ENCODE measurements around the gene FGR. TPM values are rescaled to one million over a fixed set of nuclear protein-coding genes. Genes with fewer than 3 reads are reported as not detected.

FGR gene
- total RNA-seq, 1 donor from 2014 or later = not detected

GRCh38 chr1:27678747-27679146, 43.8 kb upstream of the FGR start:
- Histone ChIP-seq H3K9me3 (ENCODE audit: low read depth) (peaks cover 7% of the 10 kb centered on the region), H3K9ac (no peak overlapping the region), H3K36me3 (no peaks in the 10 kb centered on the region), H3F3A (ENCODE audit: low read depth) (no peaks in the 10 kb centered on the region), H3K4me2 (no peak overlapping the region), H3K27me3 (no peaks in the 10 kb centered on the region), H3K4me1 (no peaks in the 10 kb centered on the region), H4K20me1 (ENCODE audit: low read depth) (no peaks in the 10 kb centered on the region), H2AFZ (replicated peaks) (no peak overlapping the region), H3K27ac (no peak overlapping the region), H3K4me3 (no peak overlapping the region), H3K79me2 (ENCODE audit: low read depth) (no peaks in the 10 kb centered on the region)
- peaks cover 47% of the 10 kb centered on the region for H3K9me3 Mint-ChIP-seq
- H3K27ac Mint-ChIP-seq = no peak overlapping the region
- peaks cover 2% of the 10 kb centered on the region for H3K36me3 Mint-ChIP-seq
- TF ChIP-seq CTCF (IDR thresholded peaks at IDR 0.05) = no peak
- no peak for TF ChIP-seq EZH2 (IDR thresholded peaks at IDR 0.05)
- no peak for TF ChIP-seq EZH2phosphoT487 (IDR thresholded peaks at IDR 0.05)
- no peak for DNase-seq (ENCODE audit: low spot score)
- H3K4me3 Mint-ChIP-seq = no peak overlapping the region
- H3K27me3 Mint-ChIP-seq (ENCODE audit: insufficient read depth, low read depth) = peaks cover 2% of the 10 kb centered on the region
- H3K4me1 Mint-ChIP-seq = no peaks in the 10 kb centered on the region

DNA sequence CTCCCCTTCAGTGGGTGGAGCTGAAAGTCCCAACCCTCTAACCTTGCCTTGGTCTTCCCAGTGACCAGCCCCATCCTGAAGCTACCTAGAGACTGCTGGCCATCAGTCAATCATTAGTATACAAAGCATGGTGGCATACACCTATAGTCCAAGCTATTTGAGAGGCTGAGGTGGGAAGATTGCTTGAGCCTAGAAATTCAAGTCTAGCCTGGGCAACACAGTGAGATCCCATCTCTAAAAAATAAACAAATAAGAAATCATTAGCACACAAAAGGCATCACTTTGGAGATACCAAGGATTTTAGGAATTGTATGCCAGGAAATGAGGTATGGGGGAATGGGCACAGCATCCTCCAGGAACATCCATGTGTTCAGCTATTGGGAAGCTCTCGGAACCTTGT, 41.4 kb upstream of the FGR start:
- no peak overlapping the region for H3K9ac ChIP-seq
- TF ChIP-seq EZH2phosphoT487 (IDR thresholded peaks at IDR 0.05) (no peak), CTCF (IDR thresholded peaks at IDR 0.05) (no peak)
- no peaks in the 10 kb centered on the region for H3K27me3 ChIP-seq
- Mint-ChIP-seq H3K9me3 (peaks cover 34% of the 10 kb centered on the region), H3K27me3 (ENCODE audit: insufficient read depth, low read depth) (peaks cover 3% of the 10 kb centered on the region), H3K27ac (no peak overlapping the region), H3K4me3 (no peak overlapping the region), H3K4me1 (peaks cover 18% of the 10 kb centered on the region), H3K36me3 (peaks cover 2% of the 10 kb centered on the region)
- peaks cover 3% of the 10 kb centered on the region for H3K9me3 ChIP-seq (ENCODE audit: low read depth)
- H3K36me3 ChIP-seq = no peaks in the 10 kb centered on the region
- peaks cover 12% of the 10 kb centered on the region for H3F3A ChIP-seq (ENCODE audit: low read depth)
- no peak overlapping the region for H3K4me2 ChIP-seq
- DNase-seq (ENCODE audit: low spot score) = no peak
- peaks cover 6% of the 10 kb centered on the region for H3K4me1 ChIP-seq
- no peak overlapping the region for H3K4me3 ChIP-seq
- H3K79me2 ChIP-seq (ENCODE audit: low read depth) = no peaks in the 10 kb centered on the region
- H2AFZ ChIP-seq (replicated peaks) = no peak overlapping the region
- no peak overlapping the region for H3K27ac ChIP-seq
- H4K20me1 ChIP-seq (ENCODE audit: low read depth) = no peaks in the 10 kb centered on the region

DNA sequence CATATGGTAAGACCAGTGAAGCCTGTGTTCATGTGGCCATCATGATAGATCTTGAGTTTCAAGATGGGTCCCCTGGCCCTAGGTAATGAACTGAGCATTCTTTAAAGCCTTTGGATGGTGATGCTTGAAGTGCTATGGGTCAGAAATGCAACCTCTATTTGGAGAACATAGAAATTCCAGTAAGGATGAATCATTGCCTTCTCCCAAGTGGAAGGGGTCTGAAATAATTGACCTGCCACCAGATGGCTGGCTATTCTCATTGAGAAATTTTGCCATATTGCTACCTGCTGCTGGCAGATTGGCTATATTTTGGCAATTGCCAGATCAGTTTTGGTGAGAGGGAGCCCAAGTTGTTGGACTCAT, 37.7 kb upstream of the FGR start:
- no peak overlapping the region for H3K9ac ChIP-seq
- H3K79me2 ChIP-seq (ENCODE audit: low read depth) = no peaks in the 10 kb centered on the region
- peaks cover 13% of the 10 kb centered on the region for H3F3A ChIP-seq (ENCODE audit: low read depth)
- Mint-ChIP-seq H3K36me3 (no peaks in the 10 kb centered on the region), H3K27me3 (ENCODE audit: insufficient read depth, low read depth) (peaks cover 10% of the 10 kb centered on the region), H3K4me3 (peak overlapping the region; percentile 88), H3K27ac (peak overlapping the region; percentile 97), H3K4me1 (peaks cover 40% of the 10 kb centered on the region), H3K9me3 (peaks cover 8% of the 10 kb centered on the region)
- H3K27ac ChIP-seq = no peak overlapping the region
- H3K4me1 ChIP-seq = peaks cover 6% of the 10 kb centered on the region
- no peak for TF ChIP-seq CTCF (IDR thresholded peaks at IDR 0.05)
- no peak for TF ChIP-seq EZH2 (IDR thresholded peaks at IDR 0.05)
- TF ChIP-seq EZH2phosphoT487 (IDR thresholded peaks at IDR 0.05) = no peak
- DNase-seq (ENCODE audit: low spot score) = no peak
- H3K27me3 ChIP-seq = peaks cover 14% of the 10 kb centered on the region
- H2AFZ ChIP-seq (replicated peaks) = peak overlapping the region; percentile 90
- no peaks in the 10 kb centered on the region for H3K36me3 ChIP-seq
- H3K4me2 ChIP-seq = peak overlapping the region; percentile 71
- H4K20me1 ChIP-seq (ENCODE audit: low read depth) = no peaks in the 10 kb centered on the region
- no peaks in the 10 kb centered on the region for H3K9me3 ChIP-seq (ENCODE audit: low read depth)
- H3K4me3 ChIP-seq = peak overlapping the region; percentile 30
